Measurements from ENCODE around the gene CDK16. TPM values are rescaled to one million over a fixed set of nuclear protein-coding genes. Genes with fewer than 3 reads are reported as not detected.

Gene CDK16
- polyA plus RNA-seq, 1 donor from 2014 or later, result 99.0 TPM

DNA sequence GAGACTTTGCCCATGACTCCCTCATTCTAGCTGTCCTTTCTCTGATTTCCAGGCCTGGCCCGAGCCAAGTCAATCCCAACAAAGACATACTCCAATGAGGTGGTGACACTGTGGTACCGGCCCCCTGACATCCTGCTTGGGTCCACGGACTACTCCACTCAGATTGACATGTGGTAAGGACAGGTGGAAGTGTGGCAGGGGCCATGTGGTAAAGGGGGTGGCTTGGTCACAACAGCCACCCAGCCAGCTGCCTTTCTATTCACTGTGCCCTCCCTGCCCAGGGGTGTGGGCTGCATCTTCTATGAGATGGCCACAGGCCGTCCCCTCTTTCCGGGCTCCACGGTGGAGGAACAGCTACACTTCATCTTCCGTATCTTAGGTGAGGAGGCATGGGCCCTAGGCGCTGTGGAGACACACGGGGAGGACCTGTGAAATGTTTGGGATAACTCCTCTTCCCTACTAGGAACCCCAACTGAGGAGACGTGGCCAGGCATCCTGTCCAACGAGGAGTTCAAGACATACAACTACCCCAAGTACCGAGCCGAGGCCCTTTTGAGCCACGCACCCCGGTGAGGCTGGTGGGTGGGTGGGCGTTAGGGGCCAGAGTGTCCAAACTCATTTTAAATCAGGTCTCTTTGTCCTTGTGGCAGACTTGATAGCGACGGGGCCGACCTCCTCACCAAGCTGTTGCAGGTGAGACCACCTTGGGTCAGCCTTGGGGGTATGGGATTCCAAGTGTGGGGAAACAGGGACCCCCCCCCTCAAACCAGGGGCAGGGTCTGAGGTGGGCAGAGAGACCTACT is 8.3 kb downstream of the CDK16 start:
- Histone ChIP-seq H3K27ac (ENCODE audit: low read length) (no peak overlapping the region), H3K79me2 (replicated peaks; ENCODE audit: insufficient read depth, low read length) (peaks cover 4% of the 10 kb centered on the region), H3K9ac (ENCODE audit: low read length) (no peak overlapping the region), H3K4me3 (ENCODE audit: low read length) (no peak overlapping the region), H3K36me3 (ENCODE audit: insufficient read depth, low read length) (no peaks in the 10 kb centered on the region), H3K9me2 (ENCODE audit: insufficient read depth, low read length) (no peaks in the 10 kb centered on the region), H3K4me2 (ENCODE audit: low read length) (no peak overlapping the region), H2AFZ (ENCODE audit: low read depth, low read length) (no peak overlapping the region), H3K9me3 (ENCODE audit: low read length) (no peaks in the 10 kb centered on the region), H3K27me3 (ENCODE audit: insufficient read depth, low read depth, low read length) (no peaks in the 10 kb centered on the region), H3F3A (ENCODE audit: insufficient read depth, low read length, poor library complexity, severe bottlenecking) (no peaks in the 10 kb centered on the region), H4K20me1 (ENCODE audit: insufficient read depth) (no peaks in the 10 kb centered on the region)
- TF ChIP-seq TAF1 (IDR thresholded peaks at IDR 0.05; ENCODE audit: low read depth), result no peak

DNA sequence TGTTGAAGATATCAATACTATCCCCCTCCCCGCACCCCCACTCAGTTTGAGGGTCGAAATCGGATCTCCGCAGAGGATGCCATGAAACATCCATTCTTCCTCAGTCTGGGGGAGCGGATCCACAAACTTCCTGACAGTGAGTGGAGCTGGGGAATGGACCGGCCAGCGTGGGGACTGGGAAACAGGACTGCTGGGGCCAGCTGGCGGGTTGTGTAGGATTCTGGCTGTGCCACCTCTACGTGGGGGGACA is 8.8 kb downstream of the CDK16 start:
- H3K79me2 ChIP-seq (replicated peaks; ENCODE audit: insufficient read depth, low read length), result peaks cover under 1% of the 10 kb centered on the region
- no peak overlapping the region for H3K4me3 ChIP-seq (ENCODE audit: low read length)
- no peak overlapping the region for H3K4me2 ChIP-seq (ENCODE audit: low read length)
- no peaks in the 10 kb centered on the region for H3K9me3 ChIP-seq (ENCODE audit: low read length)
- H3K9ac ChIP-seq (ENCODE audit: low read length), result no peak overlapping the region
- no peak overlapping the region for H3K27ac ChIP-seq (ENCODE audit: low read length)
- TF ChIP-seq POLR2AphosphoS5 (IDR thresholded peaks at IDR 0.05) (no peak), SMC3 (conservative IDR thresholded peaks at IDR 0.05; ENCODE audit: poor library complexity) (no peak), TAF1 (IDR thresholded peaks at IDR 0.05; ENCODE audit: low read depth) (no peak), EP300 (conservative IDR thresholded peaks at IDR 0.05; ENCODE audit: poor library complexity, severe bottlenecking) (no peak), RAD21 (conservative IDR thresholded peaks at IDR 0.05) (no peak), MXI1 (conservative IDR thresholded peaks at IDR 0.05; ENCODE audit: poor library complexity, severe bottlenecking) (no peak), EZH2 (IDR thresholded peaks at IDR 0.05; ENCODE audit: borderline replicate concordance, insufficient read depth, low read length, poor library complexity, severe bottlenecking) (no peak)
- TF ChIP-seq, protein P1, sequence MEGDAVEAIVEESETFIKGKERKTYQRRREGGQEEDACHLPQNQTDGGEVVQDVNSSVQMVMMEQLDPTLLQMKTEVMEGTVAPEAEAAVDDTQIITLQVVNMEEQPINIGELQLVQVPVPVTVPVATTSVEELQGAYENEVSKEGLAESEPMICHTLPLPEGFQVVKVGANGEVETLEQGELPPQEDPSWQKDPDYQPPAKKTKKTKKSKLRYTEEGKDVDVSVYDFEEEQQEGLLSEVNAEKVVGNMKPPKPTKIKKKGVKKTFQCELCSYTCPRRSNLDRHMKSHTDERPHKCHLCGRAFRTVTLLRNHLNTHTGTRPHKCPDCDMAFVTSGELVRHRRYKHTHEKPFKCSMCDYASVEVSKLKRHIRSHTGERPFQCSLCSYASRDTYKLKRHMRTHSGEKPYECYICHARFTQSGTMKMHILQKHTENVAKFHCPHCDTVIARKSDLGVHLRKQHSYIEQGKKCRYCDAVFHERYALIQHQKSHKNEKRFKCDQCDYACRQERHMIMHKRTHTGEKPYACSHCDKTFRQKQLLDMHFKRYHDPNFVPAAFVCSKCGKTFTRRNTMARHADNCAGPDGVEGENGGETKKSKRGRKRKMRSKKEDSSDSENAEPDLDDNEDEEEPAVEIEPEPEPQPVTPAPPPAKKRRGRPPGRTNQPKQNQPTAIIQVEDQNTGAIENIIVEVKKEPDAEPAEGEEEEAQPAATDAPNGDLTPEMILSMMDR (IDR thresholded peaks at IDR 0.05; ENCODE audit: poor library complexity, severe bottlenecking), result no peak
- TF ChIP-seq, protein P2, sequence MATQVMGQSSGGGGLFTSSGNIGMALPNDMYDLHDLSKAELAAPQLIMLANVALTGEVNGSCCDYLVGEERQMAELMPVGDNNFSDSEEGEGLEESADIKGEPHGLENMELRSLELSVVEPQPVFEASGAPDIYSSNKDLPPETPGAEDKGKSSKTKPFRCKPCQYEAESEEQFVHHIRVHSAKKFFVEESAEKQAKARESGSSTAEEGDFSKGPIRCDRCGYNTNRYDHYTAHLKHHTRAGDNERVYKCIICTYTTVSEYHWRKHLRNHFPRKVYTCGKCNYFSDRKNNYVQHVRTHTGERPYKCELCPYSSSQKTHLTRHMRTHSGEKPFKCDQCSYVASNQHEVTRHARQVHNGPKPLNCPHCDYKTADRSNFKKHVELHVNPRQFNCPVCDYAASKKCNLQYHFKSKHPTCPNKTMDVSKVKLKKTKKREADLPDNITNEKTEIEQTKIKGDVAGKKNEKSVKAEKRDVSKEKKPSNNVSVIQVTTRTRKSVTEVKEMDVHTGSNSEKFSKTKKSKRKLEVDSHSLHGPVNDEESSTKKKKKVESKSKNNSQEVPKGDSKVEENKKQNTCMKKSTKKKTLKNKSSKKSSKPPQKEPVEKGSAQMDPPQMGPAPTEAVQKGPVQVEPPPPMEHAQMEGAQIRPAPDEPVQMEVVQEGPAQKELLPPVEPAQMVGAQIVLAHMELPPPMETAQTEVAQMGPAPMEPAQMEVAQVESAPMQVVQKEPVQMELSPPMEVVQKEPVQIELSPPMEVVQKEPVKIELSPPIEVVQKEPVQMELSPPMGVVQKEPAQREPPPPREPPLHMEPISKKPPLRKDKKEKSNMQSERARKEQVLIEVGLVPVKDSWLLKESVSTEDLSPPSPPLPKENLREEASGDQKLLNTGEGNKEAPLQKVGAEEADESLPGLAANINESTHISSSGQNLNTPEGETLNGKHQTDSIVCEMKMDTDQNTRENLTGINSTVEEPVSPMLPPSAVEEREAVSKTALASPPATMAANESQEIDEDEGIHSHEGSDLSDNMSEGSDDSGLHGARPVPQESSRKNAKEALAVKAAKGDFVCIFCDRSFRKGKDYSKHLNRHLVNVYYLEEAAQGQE (IDR thresholded peaks at IDR 0.05; ENCODE audit: borderline replicate concordance), result no peak
- no peaks in the 10 kb centered on the region for H3F3A ChIP-seq (ENCODE audit: insufficient read depth, low read length, poor library complexity, severe bottlenecking)
- H4K20me1 ChIP-seq (ENCODE audit: insufficient read depth), result no peaks in the 10 kb centered on the region
- no peaks in the 10 kb centered on the region for H3K9me2 ChIP-seq (ENCODE audit: insufficient read depth, low read length)
- no peak overlapping the region for H2AFZ ChIP-seq (ENCODE audit: low read depth, low read length)
- H3K36me3 ChIP-seq (ENCODE audit: insufficient read depth, low read length), result no peaks in the 10 kb centered on the region
- H3K27me3 ChIP-seq (ENCODE audit: insufficient read depth, low read depth, low read length), result no peaks in the 10 kb centered on the region

Data from neural cell (in vitro differentiated cells).